Esophagus muscularis mucosa (tissue), 4 donors: ENCODE measurements around the gene KLHDC4. TPM values are rescaled to one million over a fixed set of nuclear protein-coding genes. Genes with fewer than 3 reads are reported as not detected.

Source experiments
- DNase-seq: peaks from one replicate; pipeline ENCODE4 v3.0.0-alpha.2; 2017; ENCODE audit errors: extremely low spot score
- H3K27ac ChIP-seq, 4 donors: fragments of 200-600 bp; sonication (generic); replicated peaks in 1 of 4; 1 replicate in 3 of 4; 2 replicates in 1 of 4; pipeline ENCODE4 v1.5.1; 2016 to 2019; ENCODE audit warnings: mild to moderate bottlenecking in 1 of 4
- H3K27me3 ChIP-seq, 4 donors: fragments of 200-600 bp; sonication (generic); one replicate each; pipeline versions ENCODE4 v1.5.1 to v1.6.0; 2016 to 2019
- H3K36me3 ChIP-seq, 4 donors: fragments of 200-600 bp; sonication (generic); one replicate each; pipeline ENCODE4 v1.5.1; 2016 to 2019
- H3K4me1 ChIP-seq, 4 donors: fragments of 200-600 bp; sonication (generic); one replicate each; pipeline ENCODE4 v1.5.1; 2016 to 2019
- H3K4me3 ChIP-seq, 4 donors: fragments of 200-600 bp; sonication (generic); 1 replicate in 2 of 4; 2 replicates in 2 of 4; pipeline ENCODE4 v1.5.1; 2016 to 2019; ENCODE audit warnings: mild to moderate bottlenecking in 4 of 4, moderate library complexity in 1 of 4
- H3K9me3 ChIP-seq, 4 donors: fragments of 200-600 bp; sonication (generic); 1 replicate in 3 of 4; 2 replicates in 1 of 4; pipeline ENCODE4 v1.5.1; 2016 to 2019
- CTCF ChIP-seq, 3 experiments: fragments of 200-600 bp in 2 of 3; fragments of 450-650 bp in 1 of 3; sonication (generic) in 2 of 3; IDR thresholded peaks; one replicate each; pipeline ENCODE4 v1.5.1; 2017 to 2019; ENCODE audit warnings: antibody characterized with exemption in 3 of 3, mild to moderate bottlenecking in 2 of 3, moderate library complexity in 1 of 3
- EP300 ChIP-seq: sonication (generic); formaldehyde crosslinking; IDR thresholded peaks from one replicate; pipeline ENCODE4 v1.6.1; 2017; ENCODE audit warnings: antibody characterized with exemption
- POLR2A ChIP-seq: fragments of 450-650 bp; IDR thresholded peaks from one replicate; pipeline ENCODE4 v1.6.1; 2017; ENCODE audit warnings: antibody characterized with exemption, moderate library complexity, mild to moderate bottlenecking, low read depth
- POLR2AphosphoS5 ChIP-seq, 2 donors: sonication (generic); formaldehyde crosslinking; IDR thresholded peaks; one replicate each; pipeline ENCODE4 v1.6.1; 2017; ENCODE audit warnings: antibody characterized with exemption in 2 of 2
- WGBS: methylation state at CpG from one replicate; pipeline ENCODE4 v1.1.5; 2018; 5-methylcytosine and 5-hydroxymethylcytosine counted together
- intact Hi-C: fragments of 100-400 bp; cut with DNase I; formaldehyde crosslinking; loops from one replicate; pipeline ENCODE4 v1.15.1; 2023
- total RNA-seq, 4 donors: library from RNA; depleted of rRNA; stranded (reverse); fragments of >200 nt; gene quantifications; one replicate each; pipeline versions ENCODE4 v1.1.0 to v1.2.1, GENCODE V29; 2016

KLHDC4 gene
- total RNA-seq, 4 donors from 2014 or later: 22.2 to 41.5 (median 31.4) TPM

DNA sequence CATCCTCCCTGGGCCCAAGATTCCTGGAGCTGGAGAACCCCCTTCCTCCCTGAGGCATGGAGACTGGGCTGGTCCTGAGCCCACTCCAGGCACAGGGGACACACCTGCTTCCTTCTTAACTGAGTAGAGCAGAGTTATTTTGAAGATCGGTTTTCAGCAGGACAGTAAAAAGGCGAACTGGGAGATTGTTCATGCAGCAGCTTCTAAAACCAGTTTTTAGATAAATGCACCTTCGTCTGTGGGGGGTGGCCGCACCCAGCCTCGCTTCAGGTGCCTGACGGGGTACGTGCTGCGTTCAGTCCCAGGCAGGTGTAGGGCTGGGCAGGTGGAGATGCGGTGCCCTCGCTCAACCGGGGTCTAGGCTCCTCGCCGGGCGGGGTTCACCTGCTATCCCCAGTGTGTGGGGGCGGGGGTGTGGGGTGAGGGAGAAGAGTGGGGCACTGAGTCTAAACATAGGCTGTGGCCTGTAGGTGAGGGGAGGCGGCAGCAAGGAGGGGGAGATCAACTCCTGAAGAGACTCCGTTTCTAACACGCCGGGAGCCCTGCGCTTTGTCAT is 94.0 kb downstream of the KLHDC4 start:
- no peaks in the 10 kb centered on the region for H3K4me1 ChIP-seq
- no peaks in the 10 kb centered on the region for H3K36me3 ChIP-seq
- 89% methylated on average over 14 of the region's 20 CpGs for WGBS
- H3K4me3 ChIP-seq: no peak overlapping the region
- DNase-seq: no peak
- no peaks in the 10 kb centered on the region for H3K9me3 ChIP-seq
- H3K27me3 ChIP-seq: peaks cover 0 to 43% (median 0%) of the 10 kb centered on the region in 4 donors
- no peak overlapping the region for H3K27ac ChIP-seq
- intact Hi-C loops: no loop called here
- TF ChIP-seq CTCF (IDR thresholded peaks at IDR 0.05) (no peak), POLR2A (no peak)

DNA sequence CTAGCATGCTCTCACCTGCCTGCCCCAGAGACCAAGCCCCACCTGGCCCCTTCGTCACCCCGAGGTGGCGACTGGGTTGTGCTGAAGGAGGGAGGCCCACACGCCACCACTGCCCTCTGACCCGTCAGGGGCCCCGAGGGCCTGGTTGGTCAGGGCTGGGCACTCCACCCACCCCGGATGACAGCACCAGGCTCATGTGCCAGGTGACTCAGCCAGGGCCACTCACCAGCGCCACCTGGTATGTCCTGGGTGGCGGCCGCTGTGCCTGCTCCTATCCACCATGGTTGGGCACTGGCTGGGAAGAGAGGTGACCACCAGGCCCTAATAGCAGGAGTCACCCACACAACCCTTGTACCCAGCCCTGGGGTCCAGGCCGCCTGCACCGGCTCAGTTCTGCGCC is 94.6 kb downstream of the KLHDC4 start:
- Histone ChIP-seq H3K9me3 (no peaks in the 10 kb centered on the region), H3K4me1 (no peaks in the 10 kb centered on the region), H3K36me3 (no peaks in the 10 kb centered on the region), H3K27ac (no peak overlapping the region), H3K27me3 (peaks cover 0 to 49% (median 0%) of the 10 kb centered on the region in 4 donors), H3K4me3 (no peak overlapping the region)
- TF ChIP-seq EP300 (no peak), CTCF (IDR thresholded peaks at IDR 0.05) (no peak), POLR2AphosphoS5 (IDR thresholded peaks at IDR 0.05) (no peak)
- WGBS: 81% methylated on average over 10 of the region's 13 CpGs
- no peak for DNase-seq
- intact Hi-C loops: no loop called here

- DNase-seq: no peak
- Histone ChIP-seq H3K36me3 (no peaks in the 10 kb centered on the region), H3K9me3 (no peaks in the 10 kb centered on the region), H3K27me3 (peaks cover 0 to 63% (median 0%) of the 10 kb centered on the region in 4 donors), H3K27ac (no peak overlapping the region), H3K4me1 (no peaks in the 10 kb centered on the region), H3K4me3 (no peak overlapping the region)
- intact Hi-C loops: no loop called here
- TF ChIP-seq CTCF (IDR thresholded peaks at IDR 0.05): no peak
- TF ChIP-seq POLR2AphosphoS5 (IDR thresholded peaks at IDR 0.05): no peak
- TF ChIP-seq EP300: no peak
- TF ChIP-seq POLR2A: no peak
- WGBS: 77% methylated on average over 9 of the region's 21 CpGs
These were observed 96.1 kb downstream of the KLHDC4 start for GRCh38 chr16:87669672-87670071.

- Histone ChIP-seq H3K27me3 (peaks cover 0 to 79% (median 0%) of the 10 kb centered on the region in 4 donors), H3K36me3 (no peaks in the 10 kb centered on the region), H3K9me3 (no peaks in the 10 kb centered on the region), H3K4me3 (no peak overlapping the region), H3K27ac (no peak overlapping the region), H3K4me1 (no peaks in the 10 kb centered on the region)
- intact Hi-C loops: no loop called here
- WGBS: 87% methylated on average over 15 of the region's 19 CpGs
- DNase-seq: no peak
- TF ChIP-seq CTCF (IDR thresholded peaks at IDR 0.05) (no peak), POLR2A (no peak), EP300 (no peak), POLR2AphosphoS5 (IDR thresholded peaks at IDR 0.05) (no peak)
These were observed 97.8 kb downstream of the KLHDC4 start for GRCh38 chr16:87667946-87668345.

DNA sequence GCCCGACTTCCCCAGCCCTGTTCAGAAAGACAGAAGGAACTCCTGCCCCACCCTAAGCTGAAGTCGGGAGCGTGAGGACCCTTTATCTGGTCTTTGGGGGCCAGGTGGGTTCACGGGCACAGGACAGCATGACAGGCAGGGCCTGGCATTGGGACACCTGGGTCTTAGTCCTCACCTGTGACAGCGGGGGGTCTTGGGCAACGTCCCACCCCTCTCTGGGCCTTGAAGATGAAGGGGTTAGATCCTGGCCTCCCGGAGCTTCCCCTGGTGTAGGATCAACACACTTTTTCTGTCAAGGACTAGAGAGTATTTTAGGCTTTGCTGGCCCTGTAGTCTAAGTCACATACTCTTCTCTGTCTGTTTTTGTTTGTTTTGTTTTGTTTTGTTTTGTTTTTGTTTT is 98.3 kb downstream of the KLHDC4 start:
- Histone ChIP-seq H3K4me1 (no peaks in the 10 kb centered on the region), H3K27ac (no peak overlapping the region), H3K36me3 (no peaks in the 10 kb centered on the region), H3K4me3 (no peak overlapping the region), H3K27me3 (peaks cover 0 to 84% (median 0%) of the 10 kb centered on the region in 4 donors), H3K9me3 (no peaks in the 10 kb centered on the region)
- DNase-seq: no peak
- intact Hi-C loops: no loop called here
- no peak for TF ChIP-seq CTCF (IDR thresholded peaks at IDR 0.05)
- TF ChIP-seq POLR2A: no peak
- TF ChIP-seq POLR2AphosphoS5 (IDR thresholded peaks at IDR 0.05): no peak
- TF ChIP-seq EP300: no peak
- WGBS: 76% methylated on average over 7 of the region's 7 CpGs
